HK-2 (cell line): ENCODE data around the gene AKAP8.
"Not testable (repeated sequence)": the region's sequence is repeated elsewhere in the genome, so short reads cannot be mapped to it uniquely, and the experiment has no call there.

Experiments
- DNase-seq: peaks from one replicate; pipeline ENCODE4 v3.0.0-alpha.2; 2018; ENCODE audit not compliant: unreplicated experiment

AKAP8 gene

DNA sequence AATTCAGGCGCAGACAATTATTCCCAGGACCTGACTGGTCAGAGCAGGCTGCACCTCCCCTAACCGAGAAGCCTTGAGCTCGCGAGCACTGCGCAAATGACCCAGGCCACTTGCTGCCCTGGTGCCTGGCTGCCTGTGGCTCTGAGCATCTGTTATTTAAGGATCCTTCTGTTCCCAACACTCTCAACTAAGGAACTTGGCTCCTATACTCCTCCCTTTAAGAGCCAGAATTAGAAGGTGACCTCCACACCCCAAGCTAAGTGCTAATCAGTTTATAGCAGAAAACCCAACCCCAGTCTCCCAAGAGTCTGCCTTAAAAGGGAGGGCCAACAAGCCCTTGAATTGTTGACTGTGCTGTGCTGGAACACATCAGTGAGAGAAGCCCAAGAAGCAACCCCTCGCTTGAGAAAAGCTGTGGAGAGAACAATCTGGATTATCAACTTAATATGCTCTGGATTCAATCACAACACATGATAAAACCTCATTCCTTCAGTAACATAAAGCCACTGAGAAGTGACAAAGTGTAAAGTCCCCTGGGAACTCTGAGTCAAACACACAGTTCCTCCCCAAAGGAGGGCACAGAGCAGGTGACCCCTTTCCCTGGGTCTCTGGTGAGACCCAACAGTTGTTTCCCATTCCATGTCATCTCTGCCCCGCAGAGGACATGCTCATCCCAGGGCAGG lies 24.7 kb upstream of the AKAP8 start:
- no peak for DNase-seq

DNA sequence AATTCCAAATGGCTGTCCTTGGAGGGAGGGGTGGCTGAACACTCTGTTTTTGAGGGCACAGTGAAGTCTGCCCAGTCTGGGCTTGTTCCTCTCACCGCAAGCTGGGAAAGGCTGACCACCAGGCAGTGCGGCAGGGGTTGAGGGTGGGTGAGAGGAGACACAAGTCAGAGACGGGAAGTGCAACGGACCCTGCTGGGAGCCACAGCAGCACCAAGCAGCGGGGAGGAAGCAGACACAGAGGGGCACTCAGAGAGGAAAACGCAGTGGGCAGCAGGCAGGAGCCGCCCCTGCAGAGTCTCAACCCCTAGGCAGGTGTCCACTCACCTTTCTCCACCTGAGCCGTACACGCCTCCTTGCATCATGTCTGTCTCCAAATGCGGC lies 23.6 kb upstream of the AKAP8 start:
- DNase-seq, result no peak

DNA sequence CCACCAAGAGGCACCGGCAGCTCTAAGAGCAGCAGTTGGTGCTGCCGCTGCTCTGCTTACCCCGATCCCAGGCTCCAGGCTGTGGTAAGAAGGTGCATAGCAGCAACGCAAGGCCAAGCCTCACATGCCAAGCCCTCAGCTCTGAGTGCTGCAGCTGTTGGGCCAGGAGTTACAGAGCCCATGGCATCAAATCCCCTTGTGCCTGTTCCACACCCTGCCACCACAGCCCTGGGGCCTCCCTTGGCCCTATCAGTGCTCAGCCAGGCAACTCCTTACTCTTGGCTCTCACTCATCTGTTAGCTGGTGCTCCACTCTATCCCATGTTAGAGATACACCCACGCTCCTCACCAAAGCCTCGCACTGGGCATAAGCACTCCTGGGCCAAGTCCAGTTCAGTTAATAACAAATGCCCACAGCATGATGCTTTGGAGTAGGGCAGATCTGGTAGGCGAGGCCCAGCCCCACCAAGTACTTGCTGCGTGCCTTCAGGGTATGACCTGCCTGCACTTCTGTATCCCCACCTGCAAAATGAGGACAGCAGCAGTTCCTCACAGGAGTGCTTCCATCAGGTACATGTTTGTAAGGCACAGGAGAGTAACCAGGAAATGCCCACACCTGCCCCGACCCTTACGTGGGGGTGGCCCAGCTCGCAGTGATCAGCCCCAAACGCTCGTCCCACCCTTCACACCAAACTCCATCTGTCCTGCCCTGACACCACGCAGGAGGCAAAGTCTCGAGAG lies 23.0 kb upstream of the AKAP8 start:
- no peak for DNase-seq

DNA sequence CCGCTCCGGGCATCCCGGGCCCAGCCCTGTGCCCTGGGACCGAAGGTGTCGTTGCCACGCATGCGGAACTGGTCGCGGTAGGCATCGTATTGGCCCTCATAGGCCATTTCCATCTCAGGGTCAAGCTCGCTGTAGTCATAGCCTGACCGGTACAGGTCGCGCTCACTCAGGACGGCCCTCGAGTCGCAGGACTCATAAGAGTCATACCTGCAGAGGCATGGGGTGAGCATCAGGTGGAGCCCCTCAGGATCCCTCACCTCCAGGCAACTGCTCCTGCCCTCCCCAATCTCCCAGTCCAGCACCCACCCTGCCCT lies 21.8 kb upstream of the AKAP8 start:
- DNase-seq, result no peak

- DNase-seq, result no peak
These were observed 21.2 kb upstream of the AKAP8 start for GRCh38 chr19:15400521-15401396.

DNA sequence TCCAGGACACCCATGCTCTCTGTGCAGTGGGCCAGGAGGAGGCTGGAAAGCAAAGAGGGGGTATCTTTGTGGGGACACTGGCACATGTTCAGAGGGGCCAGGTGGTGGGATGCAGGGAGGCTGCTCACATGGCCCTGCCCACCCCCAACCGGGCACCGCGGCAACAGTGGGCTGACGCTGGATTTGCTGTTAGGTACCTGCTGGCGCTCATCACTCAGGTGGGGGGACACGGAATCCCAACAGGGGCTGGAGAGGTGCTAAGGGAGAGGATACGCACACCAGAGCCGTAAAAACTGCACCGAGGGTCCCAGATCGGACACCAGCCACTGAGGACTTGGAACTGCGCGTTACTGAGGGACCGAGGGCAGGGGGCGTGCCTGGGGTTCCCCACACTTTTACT lies 20.0 kb upstream of the AKAP8 start:
- DNase-seq, result no peak

DNA sequence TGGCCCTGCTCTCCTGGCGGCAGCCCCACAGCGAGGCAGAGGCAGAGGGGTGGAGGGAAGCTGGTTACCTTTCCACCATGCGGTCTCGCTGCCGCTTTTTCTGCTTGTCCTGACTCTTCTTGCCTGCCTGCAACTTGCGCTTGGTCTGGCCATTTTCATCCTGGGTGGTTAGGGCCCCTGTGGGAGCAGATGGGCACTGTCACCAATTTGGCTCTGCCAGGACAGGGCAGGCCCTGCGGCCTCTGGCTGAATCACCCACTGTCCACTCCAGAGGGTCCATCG lies 19.6 kb upstream of the AKAP8 start:
- no peak for DNase-seq

- no peak for DNase-seq
These were observed 19.1 kb upstream of the AKAP8 start for GRCh38 chr19:15398501-15399233.

DNA sequence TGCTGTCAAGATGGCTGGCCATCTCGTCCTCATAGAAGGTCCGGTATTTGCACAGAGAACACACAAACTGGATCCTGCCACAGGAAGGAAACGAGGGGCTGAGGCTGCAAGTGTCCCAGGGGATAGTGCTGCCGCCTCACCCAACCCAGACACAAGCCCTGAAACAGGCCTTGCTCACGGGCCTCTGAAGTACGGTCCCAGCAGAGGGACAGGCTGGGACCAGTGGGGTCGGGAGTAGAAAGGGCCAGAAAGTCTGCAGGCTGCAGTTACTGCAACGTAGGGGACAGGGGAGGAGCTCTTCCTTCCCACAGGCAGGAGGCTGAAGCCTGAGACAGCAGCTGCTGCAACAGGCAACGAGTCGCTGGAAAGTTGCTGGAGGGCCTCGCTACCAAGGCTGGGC lies 18.2 kb upstream of the AKAP8 start:
- no peak for DNase-seq

DNA sequence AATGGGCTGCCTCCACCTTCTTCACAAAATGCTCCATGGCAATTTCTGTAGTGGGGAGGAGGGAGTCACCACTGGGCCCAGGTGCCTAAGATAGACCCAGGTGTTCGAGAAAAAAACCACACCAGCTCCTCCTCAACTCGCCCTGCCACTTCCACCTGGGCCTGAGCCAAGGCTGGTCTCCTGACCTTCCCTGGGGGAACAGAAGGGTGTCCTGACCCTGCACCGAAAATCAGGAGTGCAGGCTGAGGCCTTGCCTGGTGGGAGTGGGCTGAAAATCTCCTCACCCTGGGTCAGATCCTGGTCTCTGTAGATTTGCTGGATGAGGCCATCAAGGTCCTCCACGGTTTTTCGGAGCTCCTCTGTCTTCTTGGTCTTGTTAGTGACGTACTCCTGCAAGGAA lies 17.6 kb upstream of the AKAP8 start:
- no peak for DNase-seq

DNA sequence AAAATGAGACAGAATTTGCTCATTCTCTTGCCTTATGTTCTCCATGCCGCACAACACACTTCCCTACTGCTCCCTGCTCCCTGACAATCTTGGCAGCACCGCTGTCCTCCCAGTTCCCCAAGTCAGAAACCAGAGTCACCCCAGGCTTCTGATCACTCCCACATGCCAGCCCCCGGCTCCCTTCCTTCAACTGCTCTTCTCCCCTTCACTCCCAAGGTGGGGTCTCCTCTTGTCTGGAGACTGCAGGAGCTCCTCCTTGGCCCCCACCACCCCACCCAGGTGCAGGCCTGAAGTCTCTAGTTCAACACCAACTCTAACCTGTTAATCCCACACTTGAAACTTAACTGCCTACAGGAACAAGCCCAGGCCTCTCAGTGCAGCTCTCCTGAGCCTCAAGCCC lies 16.8 kb upstream of the AKAP8 start:
- no peak for DNase-seq

DNA sequence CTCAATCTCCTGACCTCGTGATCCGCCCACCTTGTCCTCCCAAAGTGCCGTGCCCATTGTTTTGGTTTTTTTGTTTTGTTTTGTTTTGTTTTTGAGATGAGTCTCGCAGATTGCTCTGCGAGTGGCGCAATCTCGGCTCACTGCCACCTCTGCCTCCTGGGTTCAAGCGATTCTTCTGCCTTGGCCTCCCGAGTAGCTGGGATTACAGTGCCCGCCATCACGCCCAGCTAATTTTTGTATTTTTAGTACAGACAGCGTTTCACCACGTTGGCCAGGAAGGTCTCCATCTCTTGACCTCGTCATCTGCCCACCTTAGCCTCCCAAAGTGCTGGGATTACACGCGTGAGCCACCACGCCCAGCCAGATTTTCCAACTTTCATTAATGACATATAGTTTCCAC lies 15.7 kb upstream of the AKAP8 start:
- DNase-seq, result not testable (repeated sequence)

GRCh38 chr19:15394426-15394825 lies 14.8 kb upstream of the AKAP8 start:
- DNase-seq, result no peak

GRCh38 chr19:15393963-15394362 lies 14.4 kb upstream of the AKAP8 start:
- DNase-seq, result no peak

GRCh38 chr19:15390814-15391213 lies 11.2 kb upstream of the AKAP8 start:
- DNase-seq, result no peak

GRCh38 chr19:15381864-15382263 lies 2.3 kb upstream of the AKAP8 start:
- DNase-seq, result no peak

- DNase-seq, result no peak
These were observed 1.8 kb upstream of the AKAP8 start for GRCh38 chr19:15381429-15381828.

- DNase-seq, result peak; percentile 70
These were observed 536 bp upstream of the AKAP8 start for GRCh38 chr19:15379999-15380647.

DNA sequence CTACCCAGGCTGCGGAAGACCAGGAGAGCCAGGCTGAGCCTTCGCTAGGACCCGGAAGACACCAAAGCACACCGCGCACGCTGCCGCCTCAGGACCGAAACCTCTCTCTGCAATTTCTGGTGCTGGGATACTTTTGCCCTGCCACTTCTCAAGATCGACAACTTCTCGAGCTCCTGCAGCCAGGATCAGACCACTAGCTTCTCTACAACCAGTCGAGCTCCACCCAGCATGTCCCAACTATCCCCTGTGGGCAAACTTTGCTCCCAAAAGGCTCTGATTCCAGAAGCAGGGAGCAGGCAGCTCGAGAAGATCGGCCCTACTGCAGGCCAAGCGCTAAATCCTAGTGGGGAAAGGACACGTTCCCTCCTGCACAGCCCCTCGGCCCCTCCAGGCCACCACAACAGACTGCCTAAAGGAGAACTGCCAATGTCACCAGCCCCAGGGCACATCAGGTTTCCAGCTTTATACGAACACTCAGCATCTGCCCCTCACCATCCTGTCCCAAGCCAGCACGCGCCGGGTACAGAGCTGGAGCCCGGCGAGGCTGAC lies 979 bp downstream of the AKAP8 start:
- DNase-seq, result peak; percentile 57

GRCh38 chr19:15374796-15375440 lies 4.7 kb downstream of the AKAP8 start:
- no peak for DNase-seq

- DNase-seq, result no peak
These were observed 5.4 kb downstream of the AKAP8 start for GRCh38 chr19:15374105-15374651.
